Lung (tissue), 12 donors: Measurements from ENCODE around the gene THSD8. TPM values are rescaled to one million over a fixed set of nuclear protein-coding genes. Genes with fewer than 3 reads are reported as not detected.
A peak's percentile ranks its signal among the peaks of the same experiment; 100 is the strongest.

ENCODE experiments used
- ATAC-seq: fragments of 200-7000 bp; cut with Tn5 transposase; one replicate; pipeline ENCODE4 v1.9.1; 2020; ENCODE audit warnings: moderate number of reproducible peaks; ENCODE audit not compliant: insufficient read depth, low FRiP score
- DNase-seq, 3 donors: peaks; one replicate each; pipeline ENCODE4 v3.0.0-alpha.2; 2013 to 2017
- H3K27ac ChIP-seq, 2 donors: one replicate each; pipeline ENCODE4 v1.5.1; 2013; ENCODE audit warnings: mild to moderate bottlenecking in 2 of 2, moderate library complexity in 2 of 2, control low read depth in 1 of 2, inconsistent platforms in 1 of 2, low read depth in 1 of 2, low read length in 1 of 2
- H3K27me3 ChIP-seq, 3 donors: one replicate each; pipeline ENCODE4 v1.5.1; 2013; ENCODE audit warnings: low read length in 2 of 3; ENCODE audit not compliant: control insufficient read depth in 3 of 3, insufficient read depth in 3 of 3
- H3K36me3 ChIP-seq, 4 donors: one replicate each; pipeline ENCODE4 v1.5.1; 2013; ENCODE audit warnings: low read length in 4 of 4, mild to moderate bottlenecking in 1 of 4, moderate library complexity in 1 of 4; ENCODE audit not compliant: control insufficient read depth in 4 of 4, insufficient read depth in 4 of 4
- H3K4me1 ChIP-seq, 5 donors: one replicate each; pipeline ENCODE4 v1.5.1; 2013; ENCODE audit warnings: low read length in 5 of 5, mild to moderate bottlenecking in 2 of 5, moderate library complexity in 1 of 5; ENCODE audit not compliant: control insufficient read depth in 5 of 5, insufficient read depth in 5 of 5
- H3K4me3 ChIP-seq: one replicate; pipeline ENCODE4 v1.5.1; 2013; ENCODE audit warnings: mild to moderate bottlenecking, control low read depth, moderate library complexity
- H3K9ac ChIP-seq, 2 donors: one replicate each; pipeline ENCODE4 v1.5.1; 2013; ENCODE audit warnings: low read length in 2 of 2, control low read depth in 1 of 2; ENCODE audit not compliant: insufficient read depth in 1 of 2
- H3K9me3 ChIP-seq, 4 donors: one replicate each; pipeline ENCODE4 v1.5.1; 2013; ENCODE audit warnings: low read length in 3 of 4, mild to moderate bottlenecking in 1 of 4, moderate library complexity in 1 of 4; ENCODE audit not compliant: control insufficient read depth in 4 of 4, insufficient read depth in 3 of 4
- CTCF ChIP-seq: IDR thresholded peaks from 2 replicates; pipeline ENCODE4 v1.5.1; 2012; ENCODE audit warnings: mild to moderate bottlenecking; ENCODE audit errors: control extremely low read depth, extremely low read depth
- WGBS, 2 donors: extraction: QIAGEN DNeasy Blood & Tissue Kit; methylation state at CpG; one replicate each; pipeline ENCODE4 v1.1.7; 2013; 5-methylcytosine and 5-hydroxymethylcytosine counted together
- polyA plus RNA-seq, 2 donors: library from polyadenylated mRNA; stranded (reverse); fragments of 200-250 nt; gene quantifications; one replicate each; pipeline ENCODE4 v1.2.1, GENCODE V29; 2013
- total RNA-seq, 2 donors: library from RNA; depleted of rRNA in 1 of 2; stranded (reverse); fragments of >200 nt in 1 of 2; gene quantifications; one replicate each; pipeline ENCODE4 v1.2.1, GENCODE V29; 2014 to 2021
- donor health status: control.
- donor health status: control.
- donor health status: Bipolar disorder and iron deficiency.
- donor health status: healthy.
- donor health status: DM: yes; HTN: yes; CAD: no.

THSD8 gene
- total and polyA plus RNA-seq, 4 donors: 0.10 to 6.2 (median 2.0) TPM

GRCh38 chr19:12841094-12841493, 39.2 kb downstream of the THSD8 start:
- no peak for TF ChIP-seq CTCF
- Histone ChIP-seq H3K4me1 (peaks cover 0 to 8% (median 0%) of the 10 kb centered on the region in 5 donors), H3K27me3 (peaks cover 0 to 51% (median 46%) of the 10 kb centered on the region in 3 donors), H3K9me3 (peaks cover 0 to 3% (median 0%) of the 10 kb centered on the region in 4 donors), H3K4me3 (no peak overlapping the region), H3K9ac (no peak overlapping the region), H3K27ac (no peak overlapping the region), H3K36me3 (no peaks in the 10 kb centered on the region)
- WGBS, 2 donors: 1 to 4% methylated on average over 29 of the region's 29 CpGs
- DNase-seq: peak in 2 of 3 donors; percentile 38 to 67
- no peak for ATAC-seq

- no peak for TF ChIP-seq CTCF
- Histone ChIP-seq H3K36me3 (no peaks in the 10 kb centered on the region), H3K9ac (no peak overlapping the region), H3K4me1 (peaks cover 0 to 8% (median 0%) of the 10 kb centered on the region in 5 donors), H3K4me3 (no peak overlapping the region), H3K9me3 (peaks cover 0 to 3% (median 0%) of the 10 kb centered on the region in 4 donors), H3K27me3 (peaks cover 0 to 42% (median 32%) of the 10 kb centered on the region in 3 donors), H3K27ac (no peak overlapping the region)
- no peak for DNase-seq
- no peak for ATAC-seq
- WGBS, 2 donors: 92 to 96% methylated on average over 18 of the region's 18 CpGs
Observed at GRCh38 chr19:12842511-12842910, 40.6 kb downstream of the THSD8 start.

GRCh38 chr19:12843328-12843727, 41.5 kb downstream of the THSD8 start:
- Histone ChIP-seq H3K4me1 (peaks cover 0 to 8% (median 0%) of the 10 kb centered on the region in 5 donors), H3K9ac (no peak overlapping the region), H3K36me3 (no peaks in the 10 kb centered on the region), H3K4me3 (no peak overlapping the region), H3K27me3 (peaks cover 0 to 36% (median 28%) of the 10 kb centered on the region in 3 donors), H3K27ac (no peak overlapping the region), H3K9me3 (peaks cover 0 to 3% (median 0%) of the 10 kb centered on the region in 4 donors)
- 84 to 94% methylated on average over 11 of the region's 11 CpGs for WGBS, 2 donors
- ATAC-seq (no peak), DNase-seq (no peak)
- no peak for TF ChIP-seq CTCF
